Hepatocyte (in vitro differentiated cells): ENCODE measurements around the gene PTPRM.

ENCODE experiments used
- EZH2 ChIP-seq: fragments of 200-600 bp; sonication (generic); IDR thresholded peaks from 2 replicates; pipeline ENCODE4 v1.6.1; 2016; ENCODE audit warnings: antibody characterized with exemption, mild to moderate bottlenecking, borderline replicate concordance
- TF ChIP-seq, protein P1 (sequence below): fragments of 200-600 bp; sonication (generic); IDR thresholded peaks from 2 replicates; pipeline ENCODE4 v1.5.1; 2016; ENCODE audit warnings: antibody characterized with exemption, mild to moderate bottlenecking; ENCODE audit not compliant: poor library complexity

DNA sequence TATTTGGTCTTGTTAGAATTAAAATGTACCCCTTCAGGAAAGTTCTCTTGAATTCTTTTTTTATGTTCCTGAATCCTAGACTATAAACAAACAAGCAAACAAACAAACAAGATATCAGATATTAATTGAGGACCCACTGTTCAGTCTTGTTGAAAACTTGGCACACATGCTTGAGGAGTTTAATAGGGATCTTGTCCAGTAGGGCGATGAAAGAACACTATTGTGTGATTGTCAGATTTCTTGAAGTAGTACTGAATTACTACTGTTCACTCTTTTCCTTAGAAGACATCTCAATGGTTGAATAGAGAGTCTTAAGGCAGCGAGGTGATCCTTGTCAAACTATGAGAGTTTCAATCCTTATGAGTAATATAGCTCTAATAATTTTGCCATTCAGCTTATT lies 130.2 kb downstream of the PTPRM start:
- TF ChIP-seq EZH2, result no peak
- TF ChIP-seq, protein P1, sequence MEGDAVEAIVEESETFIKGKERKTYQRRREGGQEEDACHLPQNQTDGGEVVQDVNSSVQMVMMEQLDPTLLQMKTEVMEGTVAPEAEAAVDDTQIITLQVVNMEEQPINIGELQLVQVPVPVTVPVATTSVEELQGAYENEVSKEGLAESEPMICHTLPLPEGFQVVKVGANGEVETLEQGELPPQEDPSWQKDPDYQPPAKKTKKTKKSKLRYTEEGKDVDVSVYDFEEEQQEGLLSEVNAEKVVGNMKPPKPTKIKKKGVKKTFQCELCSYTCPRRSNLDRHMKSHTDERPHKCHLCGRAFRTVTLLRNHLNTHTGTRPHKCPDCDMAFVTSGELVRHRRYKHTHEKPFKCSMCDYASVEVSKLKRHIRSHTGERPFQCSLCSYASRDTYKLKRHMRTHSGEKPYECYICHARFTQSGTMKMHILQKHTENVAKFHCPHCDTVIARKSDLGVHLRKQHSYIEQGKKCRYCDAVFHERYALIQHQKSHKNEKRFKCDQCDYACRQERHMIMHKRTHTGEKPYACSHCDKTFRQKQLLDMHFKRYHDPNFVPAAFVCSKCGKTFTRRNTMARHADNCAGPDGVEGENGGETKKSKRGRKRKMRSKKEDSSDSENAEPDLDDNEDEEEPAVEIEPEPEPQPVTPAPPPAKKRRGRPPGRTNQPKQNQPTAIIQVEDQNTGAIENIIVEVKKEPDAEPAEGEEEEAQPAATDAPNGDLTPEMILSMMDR, result no peak
